Aorta (tissue), 5 donors: ENCODE measurements around the gene ZNHIT6. TPM values are rescaled to one million over a fixed set of nuclear protein-coding genes. Genes with fewer than 3 reads are reported as not detected.
"Not testable (repeated sequence)": the region's sequence is repeated elsewhere in the genome, so short reads cannot be mapped to it uniquely, and the experiment has no call there.

Experiments
- ATAC-seq: fragments of 200-7000 bp; cut with Tn5 transposase; one replicate; pipeline ENCODE4 v1.9.1; 2022; ENCODE audit warnings: moderate library complexity; ENCODE audit not compliant: low FRiP score
- DNase-seq, 2 donors: peaks; one replicate each; pipeline ENCODE4 v3.0.0-alpha.2; 2020
- H3K27ac ChIP-seq, 2 donors: one replicate each; pipeline ENCODE4 v1.5.1; 2013; ENCODE audit warnings: low read length in 2 of 2, mild to moderate bottlenecking in 2 of 2, moderate library complexity in 2 of 2, control low read depth in 1 of 2, inconsistent platforms in 1 of 2, low read depth in 1 of 2
- H3K27me3 ChIP-seq, 2 donors: one replicate each; pipeline ENCODE4 v1.6.1; 2013; ENCODE audit warnings: control low read depth in 1 of 2, low read length in 1 of 2, mild to moderate bottlenecking in 1 of 2, moderate library complexity in 1 of 2; ENCODE audit not compliant: insufficient read depth in 2 of 2, control insufficient read depth in 1 of 2
- H3K36me3 ChIP-seq, 2 donors: one replicate each; pipeline ENCODE4 v1.6.1; 2013; ENCODE audit warnings: control low read depth in 1 of 2, low read length in 1 of 2, mild to moderate bottlenecking in 1 of 2; ENCODE audit not compliant: insufficient read depth in 2 of 2, control insufficient read depth in 1 of 2
- H3K4me1 ChIP-seq, 2 donors: one replicate each; pipeline ENCODE4 v1.6.1; 2013; ENCODE audit warnings: low read length in 2 of 2, control low read depth in 1 of 2, mild to moderate bottlenecking in 1 of 2, moderate library complexity in 1 of 2; ENCODE audit not compliant: insufficient read depth in 2 of 2, control insufficient read depth in 1 of 2
- H3K4me3 ChIP-seq, 2 donors: one replicate each; pipeline ENCODE4 v1.5.1; 2013; ENCODE audit warnings: low read length in 2 of 2, control low read depth in 1 of 2, mild to moderate bottlenecking in 1 of 2
- H3K9me3 ChIP-seq: one replicate; pipeline ENCODE4 v1.6.1; 2013; ENCODE audit warnings: mild to moderate bottlenecking, low read length; ENCODE audit not compliant: control insufficient read depth
- WGBS, 2 donors: extraction: QIAGEN DNeasy Blood & Tissue Kit; methylation state at CpG; one replicate each; pipeline ENCODE4 v1.1.7; 2013; 5-methylcytosine and 5-hydroxymethylcytosine counted together
- intact Hi-C, 2 donors: fragments of 100-400 bp; cut with DNase I; formaldehyde crosslinking; loops; one replicate each; pipeline versions ENCODE4 v1.14.2 to v1.15.0; 2022
- polyA plus RNA-seq, 2 donors: library from polyadenylated mRNA; stranded (reverse); fragments of 200-250 nt; gene quantifications; one replicate each; pipeline ENCODE4 v1.2.3, GENCODE V29; 2013
- total RNA-seq, 2 donors: library from RNA; stranded (reverse); fragmentation: NEBNext Ultra II Directional; extraction: Animal tissue kit (Norgen Biotek cat#: 25700); gene quantifications; one replicate each; pipeline ENCODE4 v1.2.1, GENCODE V29; 2021
- donor health status: healthy with polysubstance abuse.
- donor health status: Bipolar disorder and iron deficiency.
- donor health status: DM: no; HTN: no; CAD: no.
- donor health status: DM: no; HTN: no; CAD: no.
- donor health status: DM: yes; HTN: yes; CAD: no.

Gene ZNHIT6
- total and polyA plus RNA-seq, 4 donors: 12.6 to 23.8 (median 15.9) TPM

DNA sequence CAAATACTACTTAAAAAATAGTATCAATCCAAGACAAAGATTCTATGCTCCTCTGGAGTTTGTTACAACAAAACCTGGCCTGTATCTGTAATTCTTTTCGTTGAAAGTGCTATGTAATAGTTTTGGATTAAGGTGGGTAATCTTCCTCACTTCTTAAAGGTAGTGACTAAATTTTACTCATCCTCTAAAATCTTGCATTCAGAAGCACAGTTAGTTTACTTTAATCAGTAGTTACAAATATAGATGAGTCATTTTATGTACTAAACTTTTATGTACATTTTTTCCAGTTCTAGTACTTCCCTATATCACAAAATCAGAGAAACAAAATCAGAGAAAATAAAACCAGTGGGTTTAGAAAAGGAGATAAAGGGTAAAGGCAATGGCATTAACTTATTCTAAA is 51.3 kb downstream of the ZNHIT6 start:
- intact Hi-C loops: no loop called here
- no peaks in the 10 kb centered on the region for H3K27me3 ChIP-seq
- ATAC-seq (no peak), DNase-seq (no peak)
- no peaks in the 10 kb centered on the region for H3K36me3 ChIP-seq
- no peak overlapping the region for H3K27ac ChIP-seq
- 91 to 95% methylated on average over 1 of the region's 1 CpG for WGBS, 2 donors
- H3K4me1 ChIP-seq: no peaks in the 10 kb centered on the region
- no peaks in the 10 kb centered on the region for H3K9me3 ChIP-seq
- no peak overlapping the region for H3K4me3 ChIP-seq

DNA sequence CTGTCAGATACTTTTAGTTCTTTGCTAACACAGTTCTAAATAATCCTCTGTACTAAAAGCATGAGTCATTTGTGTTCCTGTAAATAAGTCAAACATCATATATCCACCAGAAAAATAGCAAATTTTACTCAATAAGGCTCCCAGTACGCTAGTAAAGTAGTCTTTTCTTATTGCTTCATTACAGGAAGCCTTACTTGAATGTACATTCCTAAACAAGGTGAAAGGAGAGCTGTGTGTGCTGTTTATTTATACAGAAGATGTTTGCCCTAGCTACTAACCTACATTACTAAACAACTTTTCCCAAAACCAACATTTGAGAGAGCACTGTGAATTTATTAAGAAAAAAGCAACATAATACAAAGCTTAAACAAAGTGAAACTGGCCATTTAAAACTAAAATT is 52.0 kb downstream of the ZNHIT6 start:
- no peak for DNase-seq
- no peak for ATAC-seq
- Histone ChIP-seq H3K9me3 (no peaks in the 10 kb centered on the region), H3K27me3 (no peaks in the 10 kb centered on the region), H3K4me3 (no peak overlapping the region), H3K4me1 (no peaks in the 10 kb centered on the region), H3K36me3 (no peaks in the 10 kb centered on the region), H3K27ac (no peak overlapping the region)
- WGBS, 2 donors: 88 to 97% methylated on average over 1 of the region's 1 CpG
- intact Hi-C loops: no loop called here

DNA sequence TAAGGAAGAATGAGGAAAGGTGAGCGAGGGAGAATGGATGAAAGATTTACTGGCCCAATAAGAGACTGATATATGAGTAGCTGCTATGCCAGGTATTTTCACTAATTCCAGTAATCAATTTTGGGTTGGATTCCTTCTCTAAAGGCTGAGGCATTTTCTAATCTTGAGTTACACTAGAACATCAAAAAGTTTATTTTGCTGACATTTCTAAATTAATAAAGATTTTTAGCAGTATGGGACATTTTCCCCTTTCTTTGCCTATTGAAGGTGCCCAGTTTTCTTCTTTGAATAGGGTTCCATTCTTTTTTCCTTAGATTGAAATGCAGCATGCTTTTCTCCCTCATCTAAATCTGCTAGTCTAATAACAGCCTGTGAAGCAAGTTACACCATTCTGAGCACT is 52.9 kb downstream of the ZNHIT6 start:
- intact Hi-C loops: no loop called here
- DNase-seq (no peak), ATAC-seq (no peak)
- Histone ChIP-seq H3K9me3 (no peaks in the 10 kb centered on the region), H3K36me3 (no peaks in the 10 kb centered on the region), H3K4me3 (no peak overlapping the region), H3K27ac (no peak overlapping the region), H3K4me1 (no peaks in the 10 kb centered on the region), H3K27me3 (no peaks in the 10 kb centered on the region)
- 96 to 98% methylated on average over 1 of the region's 1 CpG for WGBS, 2 donors

DNA sequence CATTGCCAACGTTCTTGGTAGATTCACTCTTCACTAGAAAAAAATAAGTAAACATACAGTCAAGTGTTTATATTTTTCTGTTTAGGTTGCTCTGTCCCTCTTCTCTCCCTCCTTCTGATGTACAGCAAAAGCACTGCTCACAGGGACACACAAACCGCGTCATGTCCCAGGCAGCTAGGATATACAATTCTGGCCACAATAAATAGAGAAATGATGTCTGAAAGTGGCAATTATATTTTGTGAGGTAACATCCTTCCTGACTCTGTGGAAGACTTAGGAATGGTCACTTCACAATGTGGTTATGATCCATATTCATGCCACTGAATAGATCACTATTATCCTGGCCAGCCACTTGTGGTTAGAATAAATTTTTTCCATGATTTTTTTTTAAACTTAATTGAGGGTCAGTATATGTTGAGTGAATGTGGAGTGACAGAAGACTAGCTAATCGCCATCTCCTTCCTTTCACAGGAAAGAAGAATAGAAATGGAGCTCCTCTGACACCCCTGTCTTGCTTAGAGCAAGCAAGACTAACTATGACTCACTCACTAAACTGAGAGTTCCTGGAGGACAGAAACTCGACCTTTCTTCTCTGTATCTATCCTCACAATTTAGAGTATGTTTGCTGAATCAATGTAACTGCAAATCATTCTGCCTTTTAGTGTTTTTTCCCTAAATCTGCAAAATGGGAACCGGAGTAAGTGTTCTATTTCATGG is 54.0 kb downstream of the ZNHIT6 start:
- Histone ChIP-seq H3K4me3 (no peak overlapping the region), H3K36me3 (no peaks in the 10 kb centered on the region), H3K4me1 (no peaks in the 10 kb centered on the region), H3K27me3 (no peaks in the 10 kb centered on the region), H3K27ac (no peak overlapping the region), H3K9me3 (no peaks in the 10 kb centered on the region)
- no peak for ATAC-seq
- intact Hi-C loops: no loop called here
- no peak for DNase-seq
- WGBS, 2 donors: 80 to 83% methylated on average over 6 of the region's 6 CpGs

DNA sequence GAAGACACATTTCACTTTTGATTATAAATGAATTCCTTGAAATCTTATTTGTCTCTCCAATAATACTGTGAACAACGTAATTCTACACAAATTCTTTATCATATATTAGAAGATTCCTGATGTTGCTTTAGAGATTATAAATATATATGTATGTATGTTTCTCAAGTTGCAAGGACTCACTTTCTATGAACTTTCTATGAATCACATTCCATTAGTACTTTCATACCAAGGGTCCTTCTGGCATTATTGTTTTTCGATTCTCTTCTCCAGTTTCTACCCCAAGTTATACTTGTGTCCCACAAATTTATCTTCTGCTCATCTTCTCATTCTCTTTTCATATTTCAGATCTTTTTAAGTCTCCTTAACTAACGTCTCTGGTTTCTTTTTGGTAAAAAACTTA is 55.9 kb downstream of the ZNHIT6 start:
- 91% methylated on average over 3 of the region's 3 CpGs for WGBS, 2 donors
- Histone ChIP-seq H3K27ac (no peak overlapping the region), H3K27me3 (no peaks in the 10 kb centered on the region), H3K4me1 (no peaks in the 10 kb centered on the region), H3K36me3 (no peaks in the 10 kb centered on the region), H3K4me3 (no peak overlapping the region), H3K9me3 (no peaks in the 10 kb centered on the region)
- ATAC-seq (no peak), DNase-seq (no peak)
- intact Hi-C loops: no loop called here

DNA sequence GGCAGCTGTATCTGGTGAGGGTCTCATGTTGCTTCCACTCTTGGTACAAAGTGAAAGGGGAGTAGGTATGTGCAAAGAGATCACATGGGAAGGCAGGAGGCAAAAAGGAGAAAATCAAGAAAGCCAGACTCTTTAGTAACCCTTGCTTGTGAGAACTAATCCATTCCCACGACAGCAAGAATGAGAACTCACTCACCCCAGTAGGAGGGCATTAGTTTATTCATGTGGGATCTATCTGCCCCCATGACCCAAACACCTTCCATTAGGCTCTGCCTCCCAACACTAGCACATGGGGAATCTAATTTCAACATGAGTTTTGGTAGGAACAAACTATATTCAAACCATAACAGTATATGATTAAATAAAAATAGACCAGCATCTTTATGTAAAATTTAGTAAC is 57.6 kb downstream of the ZNHIT6 start:
- DNase-seq: no peak

DNA sequence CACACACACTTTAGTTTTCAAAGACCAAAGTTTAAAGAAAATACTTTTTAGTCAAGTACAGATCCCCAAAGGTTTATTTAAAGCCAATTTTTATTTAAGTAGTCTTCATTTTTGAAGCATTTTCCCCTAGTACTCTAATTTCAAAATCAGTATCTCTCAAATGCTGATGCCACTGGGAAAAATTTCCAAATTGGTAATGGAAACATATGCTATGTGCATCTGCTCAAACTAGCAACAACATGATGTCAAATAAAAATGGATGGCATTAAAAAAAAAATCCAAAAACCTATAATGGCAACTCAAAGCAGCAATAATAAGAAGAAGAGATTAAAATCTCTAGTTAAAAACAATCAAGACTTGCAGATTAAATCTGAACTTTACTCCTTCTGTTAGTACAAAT is 58.6 kb downstream of the ZNHIT6 start:
- no peaks in the 10 kb centered on the region for H3K4me1 ChIP-seq
- H3K27me3 ChIP-seq: no peaks in the 10 kb centered on the region
- intact Hi-C loops: no loop called here
- ATAC-seq: no peak
- no peak overlapping the region for H3K27ac ChIP-seq
- H3K36me3 ChIP-seq: no peaks in the 10 kb centered on the region
- no peaks in the 10 kb centered on the region for H3K9me3 ChIP-seq
- H3K4me3 ChIP-seq: no peak overlapping the region
- no peak for DNase-seq

More for the DNA sequence above, 57.6 kb downstream of the ZNHIT6 start:
- intact Hi-C loops: no loop called here
- Histone ChIP-seq H3K4me1 (no peaks in the 10 kb centered on the region), H3K36me3 (no peaks in the 10 kb centered on the region), H3K27me3 (no peaks in the 10 kb centered on the region), H3K4me3 (no peak overlapping the region), H3K27ac (peak overlapping the region in 1 of 2 donors; percentile 51), H3K9me3 (no peaks in the 10 kb centered on the region)
- 70 to 73% methylated on average over 1 of the region's 1 CpG for WGBS, 2 donors
- ATAC-seq: no peak

DNA sequence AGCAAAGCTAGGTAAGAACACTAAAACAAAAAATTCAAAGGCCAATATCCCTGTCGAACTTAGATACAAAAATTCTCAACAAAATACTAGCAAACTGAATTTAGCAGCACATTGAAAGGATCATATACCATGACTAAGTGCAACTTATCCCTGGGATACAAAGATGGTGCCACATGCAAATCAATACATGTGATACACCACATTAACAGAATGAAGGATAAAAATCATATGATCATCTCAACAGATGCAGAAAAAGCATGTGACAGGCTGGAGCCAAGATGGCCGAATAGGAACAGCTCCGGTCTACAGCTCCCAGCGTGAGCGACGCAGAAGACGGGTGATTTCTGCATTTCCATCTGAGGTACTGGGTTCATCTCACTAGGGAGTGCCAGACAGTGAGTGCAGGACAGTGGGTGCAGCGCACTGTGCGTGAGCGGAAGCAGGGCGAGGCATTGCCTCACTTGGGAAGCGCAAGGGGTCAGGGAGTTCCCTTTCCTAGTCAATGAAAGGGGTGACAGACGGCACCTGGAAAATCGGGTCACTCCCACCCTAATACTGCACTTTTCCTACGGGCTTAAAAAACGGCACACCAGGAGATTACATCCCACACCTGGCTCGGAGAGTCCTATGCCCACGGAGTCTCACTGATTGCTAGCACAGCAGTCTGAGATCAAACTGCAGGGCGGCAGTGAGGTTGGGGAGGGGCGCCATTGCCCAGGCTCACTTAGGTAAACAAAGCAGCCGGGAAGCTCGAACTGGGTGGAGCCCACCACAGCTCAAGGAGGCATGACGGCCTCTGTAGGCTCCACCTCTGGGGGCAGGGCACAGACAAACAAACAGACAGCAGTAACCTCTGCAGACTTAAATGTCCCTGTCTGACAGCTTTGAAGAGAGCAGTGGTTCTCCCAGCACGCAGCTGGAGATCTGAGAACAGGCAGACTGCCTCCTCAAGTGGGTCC is 66.4 kb downstream of the ZNHIT6 start:
- intact Hi-C loops, H3K9me3 ChIP-seq, H3K4me3 ChIP-seq, DNase-seq, H3K4me1 ChIP-seq, H3K36me3 ChIP-seq, ATAC-seq, H3K27ac ChIP-seq, H3K27me3 ChIP-seq: not testable (repeated sequence)
- 77 to 84% methylated on average over 24 of the region's 24 CpGs for WGBS, 2 donors

DNA sequence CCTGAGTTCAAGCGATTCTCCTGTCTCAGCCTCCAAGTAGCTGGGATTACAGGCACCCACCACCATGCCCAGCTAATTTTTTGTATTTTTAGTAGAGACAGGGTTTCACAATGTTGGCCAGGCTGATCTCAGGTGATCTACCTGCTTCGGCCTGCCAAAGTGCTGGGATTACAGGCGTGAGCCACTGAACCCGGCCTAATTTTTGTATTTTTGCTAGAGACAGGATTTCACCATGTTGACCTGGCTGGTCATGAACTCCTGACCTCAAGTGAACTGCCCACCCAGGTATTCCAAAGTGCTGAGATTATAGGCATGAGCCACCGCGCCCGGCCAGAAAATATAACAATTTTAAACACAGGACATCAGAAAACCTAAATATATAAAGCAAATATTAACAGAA is 68.3 kb downstream of the ZNHIT6 start:
- H3K27me3 ChIP-seq, intact Hi-C loops, H3K4me1 ChIP-seq, H3K4me3 ChIP-seq, H3K36me3 ChIP-seq, H3K27ac ChIP-seq, H3K9me3 ChIP-seq, DNase-seq, ATAC-seq: not testable (repeated sequence)
- WGBS, 2 donors: 87 to 98% methylated on average over 7 of the region's 7 CpGs
